BE2C (cell line): ENCODE measurements around the gene IP6K3.

Source experiments
- DNase-seq: peaks from one replicate; pipeline ENCODE4 v3.0.0-alpha.2; 2020
- H3K27me3 ChIP-seq: fragments of 250-450 bp; sonication (Bioruptor Pico); 2 replicates; pipeline ENCODE4 v1.5.1; 2020; ENCODE audit warnings: mild to moderate bottlenecking
- H3K36me3 ChIP-seq: fragments of 250-450 bp; sonication (Bioruptor Pico); 2 replicates; pipeline ENCODE4 v1.5.1; 2020; ENCODE audit warnings: mild to moderate bottlenecking
- H3K4me1 ChIP-seq: fragments of 250-450 bp; sonication (Bioruptor Pico); 2 replicates; pipeline ENCODE4 v1.5.1; 2020
- H3K4me3 ChIP-seq: 2 replicates; pipeline ENCODE4 v1.5.1; 2011; ENCODE audit warnings: low read depth, low read length
- H3K9me3 ChIP-seq: fragments of 250-450 bp; sonication (Bioruptor Pico); 2 replicates; pipeline ENCODE4 v1.5.1; 2020
- TF ChIP-seq, protein P1 (sequence below): IDR thresholded peaks from 2 replicates; pipeline ENCODE4 v1.5.1; 2012; ENCODE audit warnings: mild to moderate bottlenecking, low read depth, low read length

IP6K3 gene

DNA sequence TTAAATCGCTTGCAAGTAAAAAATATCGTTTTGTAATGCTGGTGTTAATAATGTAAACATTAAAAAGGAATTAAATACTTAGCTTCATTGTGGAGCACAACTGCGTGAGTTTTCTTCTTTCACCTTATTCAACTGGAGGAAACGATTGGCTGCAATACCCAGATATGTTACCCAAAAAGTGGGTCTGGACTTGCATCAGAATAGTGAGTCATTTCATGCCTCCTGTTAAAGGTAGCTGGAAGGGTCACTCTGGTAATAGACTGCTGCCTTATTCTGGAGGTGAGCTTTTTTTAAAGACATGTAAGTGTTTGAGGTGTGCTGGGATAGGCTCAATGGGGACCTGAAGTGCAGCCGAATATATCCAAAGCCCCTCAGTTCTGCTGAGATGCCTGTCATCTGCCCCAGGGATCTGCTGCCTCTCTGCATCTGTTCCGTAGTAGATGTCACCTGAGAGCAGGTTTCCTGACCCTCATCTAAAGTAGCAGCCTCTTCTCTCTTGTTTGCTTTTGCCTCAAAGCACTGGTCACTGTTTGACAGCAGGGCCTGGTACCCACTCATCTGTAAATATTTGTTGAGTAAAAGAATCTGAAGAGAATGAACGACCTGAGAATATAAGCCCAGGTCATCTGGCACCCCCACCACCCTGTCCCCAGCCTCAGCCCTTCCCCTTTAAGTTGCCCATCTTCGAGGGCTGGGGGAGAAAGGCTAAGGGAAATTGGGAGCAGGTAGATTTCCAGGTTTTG is 29.6 kb downstream of the IP6K3 start:
- Histone ChIP-seq H3K9me3 (no peaks in the 10 kb centered on the region), H3K27me3 (no peaks in the 10 kb centered on the region), H3K4me3 (no peak overlapping the region), H3K36me3 (no peaks in the 10 kb centered on the region), H3K4me1 (no peaks in the 10 kb centered on the region)
- DNase-seq = no peak
- TF ChIP-seq, protein P1, sequence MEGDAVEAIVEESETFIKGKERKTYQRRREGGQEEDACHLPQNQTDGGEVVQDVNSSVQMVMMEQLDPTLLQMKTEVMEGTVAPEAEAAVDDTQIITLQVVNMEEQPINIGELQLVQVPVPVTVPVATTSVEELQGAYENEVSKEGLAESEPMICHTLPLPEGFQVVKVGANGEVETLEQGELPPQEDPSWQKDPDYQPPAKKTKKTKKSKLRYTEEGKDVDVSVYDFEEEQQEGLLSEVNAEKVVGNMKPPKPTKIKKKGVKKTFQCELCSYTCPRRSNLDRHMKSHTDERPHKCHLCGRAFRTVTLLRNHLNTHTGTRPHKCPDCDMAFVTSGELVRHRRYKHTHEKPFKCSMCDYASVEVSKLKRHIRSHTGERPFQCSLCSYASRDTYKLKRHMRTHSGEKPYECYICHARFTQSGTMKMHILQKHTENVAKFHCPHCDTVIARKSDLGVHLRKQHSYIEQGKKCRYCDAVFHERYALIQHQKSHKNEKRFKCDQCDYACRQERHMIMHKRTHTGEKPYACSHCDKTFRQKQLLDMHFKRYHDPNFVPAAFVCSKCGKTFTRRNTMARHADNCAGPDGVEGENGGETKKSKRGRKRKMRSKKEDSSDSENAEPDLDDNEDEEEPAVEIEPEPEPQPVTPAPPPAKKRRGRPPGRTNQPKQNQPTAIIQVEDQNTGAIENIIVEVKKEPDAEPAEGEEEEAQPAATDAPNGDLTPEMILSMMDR = no peak

DNA sequence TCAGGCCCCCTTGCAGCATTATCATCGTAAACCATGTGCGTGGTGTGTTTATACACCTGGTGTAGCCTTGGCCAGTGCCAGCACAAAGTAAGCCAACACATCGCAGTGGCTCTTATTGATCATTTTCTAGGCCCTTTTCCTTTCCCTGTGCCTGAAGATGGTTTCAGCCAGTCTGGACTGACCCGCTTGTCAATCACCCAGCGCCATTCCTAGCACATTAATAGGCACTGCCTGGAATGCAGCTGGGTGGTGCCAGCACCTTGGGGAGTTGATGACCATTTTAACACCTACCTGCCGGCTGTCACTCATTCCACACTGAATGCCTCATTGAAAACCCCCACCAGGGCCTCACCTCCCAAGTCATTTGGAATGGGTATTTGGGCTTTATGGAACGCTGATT is 30.3 kb downstream of the IP6K3 start:
- TF ChIP-seq, protein P1 = no peak
- Histone ChIP-seq H3K4me1 (no peaks in the 10 kb centered on the region), H3K27me3 (no peaks in the 10 kb centered on the region), H3K36me3 (no peaks in the 10 kb centered on the region), H3K9me3 (no peaks in the 10 kb centered on the region), H3K4me3 (no peak overlapping the region)
- DNase-seq = no peak

DNA sequence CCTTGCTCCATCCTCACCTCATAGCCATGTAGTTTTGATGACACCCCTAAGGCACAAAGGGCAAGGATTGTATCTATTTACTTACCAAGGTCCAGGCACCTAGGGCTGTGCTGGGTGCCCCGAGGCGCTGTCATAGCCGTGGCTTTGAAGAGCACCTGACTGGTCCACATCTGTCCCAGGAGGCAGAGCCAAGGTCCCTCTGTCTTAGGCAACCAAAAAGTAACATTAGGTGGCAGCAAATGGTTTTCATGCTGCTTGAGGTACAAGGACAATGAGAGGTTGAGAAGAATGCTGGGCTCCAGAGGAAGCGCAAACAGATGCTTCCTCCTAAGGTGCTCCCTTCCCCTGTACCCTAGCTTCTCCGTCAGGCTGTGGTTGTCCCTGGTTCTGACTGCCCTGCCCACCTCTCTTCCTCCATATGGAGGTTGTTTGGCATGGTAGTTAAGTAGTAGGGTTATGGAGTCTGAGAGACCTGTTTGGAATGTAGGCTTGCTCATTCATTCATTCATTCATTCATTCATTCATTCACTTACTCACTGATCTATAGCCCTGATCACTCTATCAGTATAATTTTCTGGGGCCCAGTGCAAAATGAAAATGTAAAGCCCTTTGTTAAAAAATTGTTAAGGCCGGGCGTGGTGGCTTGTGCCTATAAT is 32.2 kb downstream of the IP6K3 start:
- TF ChIP-seq, protein P1 = no peak
- no peaks in the 10 kb centered on the region for H3K27me3 ChIP-seq
- peaks cover 10% of the 10 kb centered on the region for H3K36me3 ChIP-seq
- no peaks in the 10 kb centered on the region for H3K9me3 ChIP-seq
- H3K4me1 ChIP-seq = no peaks in the 10 kb centered on the region
- no peak overlapping the region for H3K4me3 ChIP-seq
- no peak for DNase-seq

DNA sequence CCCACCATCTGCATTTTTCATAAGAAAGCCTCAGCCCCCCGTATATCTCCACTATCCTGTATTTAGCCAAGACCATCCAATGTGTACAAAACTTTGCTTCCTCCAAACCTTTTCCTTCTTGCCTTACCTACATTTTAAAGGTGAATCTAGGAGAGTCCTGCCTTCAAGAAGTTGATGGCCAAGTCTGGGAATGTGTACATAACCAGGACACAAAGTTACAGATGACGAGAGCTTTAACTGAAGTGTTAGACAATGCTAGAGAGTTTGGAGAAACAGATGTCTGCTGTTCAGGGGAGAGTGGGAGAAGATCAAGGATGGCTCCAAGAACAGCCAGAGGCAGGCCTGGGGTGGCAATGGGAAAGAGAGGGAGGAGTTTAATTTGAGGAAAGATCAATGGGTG is 32.9 kb downstream of the IP6K3 start:
- TF ChIP-seq, protein P1 = no peak
- DNase-seq = no peak
- Histone ChIP-seq H3K36me3 (peaks cover 17% of the 10 kb centered on the region), H3K27me3 (no peaks in the 10 kb centered on the region), H3K4me1 (no peaks in the 10 kb centered on the region), H3K9me3 (no peaks in the 10 kb centered on the region), H3K4me3 (no peak overlapping the region)

DNA sequence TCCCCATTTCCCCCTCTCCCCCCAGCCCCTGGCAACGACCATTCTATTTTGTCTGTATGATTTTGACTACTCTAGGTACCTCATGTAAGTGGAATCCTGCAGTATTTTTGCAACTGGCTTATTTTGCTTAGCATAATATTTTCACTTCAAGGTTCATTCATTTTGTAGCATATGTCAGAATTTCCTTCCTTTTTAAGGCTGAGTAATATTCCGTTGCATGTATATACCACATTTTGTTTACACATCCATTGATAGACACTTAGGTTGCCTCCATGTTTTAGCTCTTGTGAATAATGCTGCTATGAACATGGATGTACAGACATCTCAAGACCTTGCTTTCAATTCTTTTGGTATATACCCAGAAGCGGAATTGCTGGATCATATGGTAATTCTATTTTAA is 33.8 kb downstream of the IP6K3 start:
- TF ChIP-seq, protein P1 = no peak
- Histone ChIP-seq H3K4me1 (no peaks in the 10 kb centered on the region), H3K36me3 (peaks cover 22% of the 10 kb centered on the region)

More for the DNA sequence above, 33.8 kb downstream of the IP6K3 start:
- Histone ChIP-seq H3K27me3 (no peaks in the 10 kb centered on the region), H3K9me3 (no peaks in the 10 kb centered on the region), H3K4me3 (no peak overlapping the region)
- no peak for DNase-seq
